HFF-Myc (cell line): ENCODE data around the gene GRB2.

Experiments used
- DNase-seq: peaks from one replicate; pipeline ENCODE4 v3.0.0-alpha.2; 2011; ENCODE audit warnings: low read depth; ENCODE audit errors: extremely low read depth
- H3K4me3 ChIP-seq: replicated peaks from 2 replicates; pipeline ENCODE4 v1.5.1; 2011; ENCODE audit warnings: low read depth, mild to moderate bottlenecking, control low read depth, low read length
- TF ChIP-seq, protein P1 (sequence below): IDR thresholded peaks from 2 replicates; pipeline ENCODE4 v1.5.1; 2012; ENCODE audit warnings: mild to moderate bottlenecking, low read depth, low read length, control low read depth; ENCODE audit errors: missing control alignments

GRB2 gene

DNA sequence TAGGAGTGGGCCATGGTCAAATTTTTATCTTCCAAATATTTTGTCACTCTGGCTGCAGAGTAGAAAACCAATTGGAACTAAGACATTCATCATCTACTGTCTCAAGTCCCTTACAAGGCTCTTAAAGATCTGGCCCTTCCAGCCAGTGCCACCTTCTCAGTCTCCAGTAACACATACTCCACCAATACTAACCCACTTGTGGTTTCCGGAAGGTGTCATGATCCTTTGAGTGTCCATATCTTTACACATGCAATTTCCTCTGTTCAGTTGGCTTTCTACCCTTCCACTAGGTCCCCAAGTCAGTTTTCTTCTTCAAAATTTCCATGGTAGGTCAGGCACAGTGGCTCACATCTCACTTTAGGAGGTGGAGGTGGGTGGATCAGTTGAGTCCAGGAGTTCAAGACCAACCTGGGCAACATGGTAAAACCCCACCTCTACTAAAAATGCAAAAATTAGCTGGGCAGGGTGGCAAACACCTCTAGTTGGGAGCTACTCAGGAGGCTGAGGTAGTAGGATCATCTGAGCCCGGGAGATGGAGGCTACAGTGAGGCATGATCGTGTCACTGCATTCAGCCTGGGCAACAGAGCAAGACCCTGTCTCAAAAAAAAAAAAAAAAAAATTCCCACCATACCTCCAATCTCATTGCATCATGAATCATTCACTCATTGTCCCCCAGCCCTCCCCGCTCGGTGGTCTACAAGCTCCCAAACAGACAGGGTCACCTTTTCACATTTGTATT lies 6.0 kb upstream of the GRB2 start:
- TF ChIP-seq, protein P1, sequence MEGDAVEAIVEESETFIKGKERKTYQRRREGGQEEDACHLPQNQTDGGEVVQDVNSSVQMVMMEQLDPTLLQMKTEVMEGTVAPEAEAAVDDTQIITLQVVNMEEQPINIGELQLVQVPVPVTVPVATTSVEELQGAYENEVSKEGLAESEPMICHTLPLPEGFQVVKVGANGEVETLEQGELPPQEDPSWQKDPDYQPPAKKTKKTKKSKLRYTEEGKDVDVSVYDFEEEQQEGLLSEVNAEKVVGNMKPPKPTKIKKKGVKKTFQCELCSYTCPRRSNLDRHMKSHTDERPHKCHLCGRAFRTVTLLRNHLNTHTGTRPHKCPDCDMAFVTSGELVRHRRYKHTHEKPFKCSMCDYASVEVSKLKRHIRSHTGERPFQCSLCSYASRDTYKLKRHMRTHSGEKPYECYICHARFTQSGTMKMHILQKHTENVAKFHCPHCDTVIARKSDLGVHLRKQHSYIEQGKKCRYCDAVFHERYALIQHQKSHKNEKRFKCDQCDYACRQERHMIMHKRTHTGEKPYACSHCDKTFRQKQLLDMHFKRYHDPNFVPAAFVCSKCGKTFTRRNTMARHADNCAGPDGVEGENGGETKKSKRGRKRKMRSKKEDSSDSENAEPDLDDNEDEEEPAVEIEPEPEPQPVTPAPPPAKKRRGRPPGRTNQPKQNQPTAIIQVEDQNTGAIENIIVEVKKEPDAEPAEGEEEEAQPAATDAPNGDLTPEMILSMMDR, result no peak
- no peak for DNase-seq
- H3K4me3 ChIP-seq, result no peak overlapping the region

DNA sequence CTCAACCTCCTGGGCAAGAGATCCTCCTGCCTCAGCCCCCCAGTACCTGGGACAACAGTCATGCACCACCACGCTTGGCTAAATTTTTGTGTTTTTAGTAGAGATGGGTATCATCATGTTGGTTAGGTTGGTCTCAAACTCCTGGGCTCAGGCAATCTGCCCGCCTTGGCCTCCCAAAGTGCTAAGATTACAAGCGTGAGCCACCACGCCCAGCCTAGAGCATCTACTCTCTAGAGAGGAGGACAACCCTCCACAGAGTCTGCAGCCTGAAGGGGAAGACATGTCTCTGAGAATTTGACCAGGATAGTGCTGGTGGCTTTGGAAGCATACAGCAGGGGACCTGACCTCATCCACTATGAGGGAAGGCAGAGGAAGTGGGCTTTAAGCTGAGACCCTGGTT lies 4.7 kb upstream of the GRB2 start:
- no peak for DNase-seq
- TF ChIP-seq, protein P1, result no peak
- H3K4me3 ChIP-seq, result no peak overlapping the region

GRCh38 chr17:75407655-75408352 lies 2.3 kb upstream of the GRB2 start:
- DNase-seq, result no peak
- TF ChIP-seq, protein P1, result no peak
- no peak overlapping the region for H3K4me3 ChIP-seq

- DNase-seq, result no peak
- TF ChIP-seq, protein P1, result no peak
- H3K4me3 ChIP-seq, result peak overlapping the region; percentile 96
Measured at GRCh38 chr17:75406222-75406615, 741 bp upstream of the GRB2 start.

DNA sequence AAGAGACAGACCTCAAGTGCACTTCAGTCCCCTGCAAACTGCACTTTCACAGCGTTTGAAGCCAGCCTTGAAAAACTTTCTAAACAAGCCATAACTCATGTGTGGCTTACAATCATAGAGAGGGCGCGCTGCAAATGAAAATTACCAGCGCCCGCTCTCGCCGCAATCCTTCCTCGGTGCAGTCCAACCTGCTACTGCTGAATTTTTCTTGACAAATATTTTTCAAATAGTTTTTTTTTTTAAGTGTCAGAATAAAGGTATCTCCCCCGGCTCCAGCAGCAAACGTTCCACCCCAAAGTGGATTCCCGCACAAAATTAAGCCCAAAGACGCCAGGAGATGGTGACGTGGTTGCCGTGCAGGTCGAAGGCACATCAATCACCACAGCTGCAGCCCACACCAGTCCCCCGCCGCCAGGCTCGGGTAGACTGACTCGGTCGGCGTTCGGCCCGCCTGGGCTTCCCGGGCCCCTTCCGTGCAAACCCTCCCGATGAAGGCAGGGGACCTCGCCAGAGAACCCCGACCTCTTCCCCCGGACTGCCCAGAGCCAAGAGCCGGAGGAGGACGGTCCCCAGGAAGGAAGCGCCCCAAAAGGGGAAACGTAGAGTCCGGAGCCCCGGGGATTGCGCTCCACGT lies 630 bp downstream of the GRB2 start:
- H3K4me3 ChIP-seq, result peak overlapping the region; percentile 96
- no peak for DNase-seq
- TF ChIP-seq, protein P1, result no peak

DNA sequence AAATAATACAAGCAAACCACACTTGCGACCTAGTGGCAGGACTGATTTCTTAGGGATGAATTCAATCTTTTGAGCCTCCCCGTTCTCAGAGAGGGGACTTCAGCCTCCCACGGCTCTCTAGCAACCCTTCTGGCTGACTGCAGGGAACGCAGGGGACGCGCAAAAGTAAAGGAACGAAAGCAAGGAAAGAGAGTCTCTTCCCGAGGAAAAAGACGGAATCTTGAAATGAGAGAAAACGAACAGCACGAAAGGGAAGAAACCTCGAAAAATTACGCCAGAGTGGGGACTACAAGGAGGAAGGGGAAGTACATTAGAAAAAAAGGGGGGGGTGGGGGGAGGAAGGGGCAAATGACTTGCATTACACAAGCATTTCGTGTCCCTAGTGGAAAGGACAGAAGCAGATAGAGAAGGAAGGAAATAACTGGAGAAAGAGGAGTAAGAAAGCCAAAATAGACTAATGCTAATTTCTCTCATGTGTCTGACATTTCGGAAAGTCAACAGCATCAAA lies 1.2 kb downstream of the GRB2 start:
- TF ChIP-seq, protein P1, result peak; percentile 87
- H3K4me3 ChIP-seq, result peak overlapping the region; percentile 96
- peak; percentile 44 for DNase-seq
